Mucosa of descending colon (tissue), 3 donors: Measurements from ENCODE around the gene TMEM35B. TPM values are rescaled to one million over a fixed set of nuclear protein-coding genes. Genes with fewer than 3 reads are reported as not detected.

Experiments used
- ATAC-seq: fragments of 200-7000 bp; cut with Tn5 transposase; one replicate; pipeline ENCODE4 v1.9.1; 2020; ENCODE audit warnings: mild to moderate bottlenecking, moderate library complexity
- DNase-seq, 3 donors: peaks; one replicate each; pipeline ENCODE4 v3.0.0-alpha.2; 2020
- H3K36me3 ChIP-seq: fragments of 200-600 bp; one replicate; pipeline ENCODE4 v1.8.0; 2021; ENCODE audit warnings: low read depth, mild to moderate bottlenecking
- H3K4me1 ChIP-seq: fragments of 200-600 bp; one replicate; pipeline ENCODE4 v1.8.0; 2021; ENCODE audit warnings: low read depth, mild to moderate bottlenecking
- H3K4me3 ChIP-seq: fragments of 200-600 bp; one replicate; pipeline ENCODE4 v1.8.0; 2021; ENCODE audit warnings: mild to moderate bottlenecking
- H3K9me3 ChIP-seq: fragments of 200-600 bp; one replicate; pipeline ENCODE4 v1.8.0; 2021; ENCODE audit warnings: mild to moderate bottlenecking
- intact Hi-C, 2 donors: fragments of 100-400 bp; cut with DNase I in 1 of 2; cut with micrococcal nuclease in 1 of 2; formaldehyde crosslinking; loops; one replicate each; pipeline versions ENCODE4 v1.11.0 to v1.11.1; 2022; cut with DNase I, micrococcal nuclease
- long read RNA-seq, 2 donors: library from polyadenylated mRNA; unstranded; transcript quantifications; one replicate each; pipeline ENCODE4 v2.0.0, GENCODE V29; 2019 to 2021
- total RNA-seq, 3 donors: library from RNA; stranded (reverse); fragmentation: NEBNext Ultra II Directional in 2 of 3; extraction: Animal tissue kit (Norgen Biotek cat#: 25700) in 2 of 3; gene quantifications; one replicate each; pipeline versions ENCODE4 v1.2.1 to v1.2.4, GENCODE V29; 2021 to 2023
- TF ChIP-seq, protein P1 (sequence below): fragments of 200-600 bp; IDR thresholded peaks from one replicate; pipeline ENCODE4 v1.8.0; 2022; ENCODE audit warnings: antibody characterized with exemption, mild to moderate bottlenecking
- donor health status: DM: no; HTN: no; CAD: no; lungs with moderate emphysema.
- donor health status: DM: no; HTN: no; CAD: no.
- donor health status: DM: no; HTN: yes; CAD: no.

The TMEM35B gene
- total RNA-seq: 10 to 100 TPM; 17.9 to 18.4 (median 18.0) TPM
- long read RNA-seq, donor 1, transcript TMEM35B-201 (3 exons, 922 nt): major isoform, 20 of 20 reads
- long read RNA-seq, donor 1, partial matches to known transcripts: 0 of 20 reads
- long read RNA-seq, donor 1, other reads (novel, unspliced or antisense): 0 of 20 reads
- long read RNA-seq, donor 2, transcript TMEM35B-201 (3 exons, 922 nt): major isoform, 22 of 23 reads
- long read RNA-seq, donor 2, partial matches to known transcripts: 0 of 23 reads
- long read RNA-seq, donor 2, other reads (novel, unspliced or antisense): 1 of 23 reads

GRCh38 chr1:34984793-34985608 is at the start of gene TMEM35B:
Gene TMEM35B (minus strand): TSS chr1:34985347. CDS start chr1:34985305, 42 bp downstream.
- H3K4me1 ChIP-seq: peaks cover 19% of the 10 kb centered on the region
- intact Hi-C loops: no loop called here
- peak; percentile 95 for ATAC-seq

DNA sequence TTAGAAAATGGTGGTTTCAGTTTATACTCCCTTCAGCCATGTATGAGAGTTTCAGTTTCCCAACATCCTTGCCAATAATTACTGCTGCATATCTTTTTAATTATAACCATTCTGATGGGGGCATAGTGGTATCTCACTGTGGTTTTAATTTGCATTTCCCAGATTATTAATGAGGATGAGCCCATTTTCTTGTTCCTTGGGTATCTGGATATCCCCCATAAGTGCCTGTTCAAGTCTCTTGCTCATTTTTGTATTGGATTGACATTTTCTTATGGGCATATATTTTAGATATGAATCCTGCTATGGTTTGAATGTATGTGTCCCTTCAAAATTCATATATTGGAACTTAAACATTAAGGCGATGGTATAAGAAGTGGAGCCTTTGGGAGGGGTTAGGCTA is 48.2 kb upstream of the TMEM35B start:
- no peak for DNase-seq
- intact Hi-C loops: no loop called here
- no peaks in the 10 kb centered on the region for H3K36me3 ChIP-seq
- H3K4me3 ChIP-seq: no peak overlapping the region
- TF ChIP-seq, protein P1, sequence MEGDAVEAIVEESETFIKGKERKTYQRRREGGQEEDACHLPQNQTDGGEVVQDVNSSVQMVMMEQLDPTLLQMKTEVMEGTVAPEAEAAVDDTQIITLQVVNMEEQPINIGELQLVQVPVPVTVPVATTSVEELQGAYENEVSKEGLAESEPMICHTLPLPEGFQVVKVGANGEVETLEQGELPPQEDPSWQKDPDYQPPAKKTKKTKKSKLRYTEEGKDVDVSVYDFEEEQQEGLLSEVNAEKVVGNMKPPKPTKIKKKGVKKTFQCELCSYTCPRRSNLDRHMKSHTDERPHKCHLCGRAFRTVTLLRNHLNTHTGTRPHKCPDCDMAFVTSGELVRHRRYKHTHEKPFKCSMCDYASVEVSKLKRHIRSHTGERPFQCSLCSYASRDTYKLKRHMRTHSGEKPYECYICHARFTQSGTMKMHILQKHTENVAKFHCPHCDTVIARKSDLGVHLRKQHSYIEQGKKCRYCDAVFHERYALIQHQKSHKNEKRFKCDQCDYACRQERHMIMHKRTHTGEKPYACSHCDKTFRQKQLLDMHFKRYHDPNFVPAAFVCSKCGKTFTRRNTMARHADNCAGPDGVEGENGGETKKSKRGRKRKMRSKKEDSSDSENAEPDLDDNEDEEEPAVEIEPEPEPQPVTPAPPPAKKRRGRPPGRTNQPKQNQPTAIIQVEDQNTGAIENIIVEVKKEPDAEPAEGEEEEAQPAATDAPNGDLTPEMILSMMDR: no peak
- no peak for ATAC-seq
- H3K4me1 ChIP-seq: peaks cover 14% of the 10 kb centered on the region
- peaks cover 7% of the 10 kb centered on the region for H3K9me3 ChIP-seq

More at GRCh38 chr1:34984793-34985608, at the start of gene TMEM35B:
- no peaks in the 10 kb centered on the region for H3K9me3 ChIP-seq
- H3K4me3 ChIP-seq: peak within 1 kb of the TSS; percentile 88
- no peaks in the 10 kb centered on the region for H3K36me3 ChIP-seq
- peak; percentile 79 to 85 (median 83) for DNase-seq
- TF ChIP-seq, protein P1: no peak

GRCh38 chr1:35032384-35032739 is 47.2 kb upstream of the TMEM35B start:
- peaks cover 7% of the 10 kb centered on the region for H3K9me3 ChIP-seq
- ATAC-seq (no peak), DNase-seq (no peak)
- intact Hi-C loops: no loop called here
- H3K4me3 ChIP-seq: no peak overlapping the region
- H3K36me3 ChIP-seq: no peaks in the 10 kb centered on the region
- H3K4me1 ChIP-seq: peaks cover 14% of the 10 kb centered on the region
- TF ChIP-seq, protein P1: no peak

DNA sequence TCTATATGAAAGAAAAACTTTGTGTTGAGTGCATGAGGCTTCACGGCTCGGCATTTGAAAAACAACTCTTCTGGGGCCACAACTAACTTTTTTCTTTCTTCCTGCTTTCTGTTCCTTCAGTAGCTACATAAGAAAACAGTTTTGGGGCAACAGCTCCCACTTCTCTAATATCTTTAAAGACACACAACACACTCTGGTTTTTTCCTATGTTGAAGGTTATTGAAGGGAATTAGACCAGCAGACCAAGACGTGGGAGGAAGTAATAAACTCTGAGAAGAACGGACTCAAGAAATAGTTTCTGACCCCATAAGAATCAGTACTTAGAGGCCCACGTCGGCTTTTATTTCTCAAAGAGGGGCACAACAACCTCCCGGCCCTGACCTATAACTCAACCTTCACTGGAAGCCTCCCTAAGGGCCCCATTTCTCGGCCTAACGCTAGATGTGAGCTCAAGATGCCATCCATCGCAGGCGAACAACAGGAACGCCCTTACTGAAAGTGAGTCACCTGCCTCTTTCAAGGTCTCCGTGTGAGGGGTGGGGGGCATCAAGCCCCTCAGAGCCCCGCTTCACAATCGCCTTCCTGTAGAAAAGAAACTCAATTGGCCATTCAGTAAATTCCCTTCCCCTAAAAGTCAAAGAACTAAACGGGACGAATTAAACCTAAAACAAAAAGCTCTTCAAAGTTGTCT is 45.8 kb upstream of the TMEM35B start:
- peaks cover 14% of the 10 kb centered on the region for H3K4me1 ChIP-seq
- peak overlapping the region; percentile 67 for H3K4me3 ChIP-seq
- H3K9me3 ChIP-seq: peaks cover 7% of the 10 kb centered on the region
- no peaks in the 10 kb centered on the region for H3K36me3 ChIP-seq
- DNase-seq: peak in 2 of 3 donors; percentile 44 to 53
- intact Hi-C loops: no loop called here
- TF ChIP-seq, protein P1: no peak
- ATAC-seq: peak; percentile 55

DNA sequence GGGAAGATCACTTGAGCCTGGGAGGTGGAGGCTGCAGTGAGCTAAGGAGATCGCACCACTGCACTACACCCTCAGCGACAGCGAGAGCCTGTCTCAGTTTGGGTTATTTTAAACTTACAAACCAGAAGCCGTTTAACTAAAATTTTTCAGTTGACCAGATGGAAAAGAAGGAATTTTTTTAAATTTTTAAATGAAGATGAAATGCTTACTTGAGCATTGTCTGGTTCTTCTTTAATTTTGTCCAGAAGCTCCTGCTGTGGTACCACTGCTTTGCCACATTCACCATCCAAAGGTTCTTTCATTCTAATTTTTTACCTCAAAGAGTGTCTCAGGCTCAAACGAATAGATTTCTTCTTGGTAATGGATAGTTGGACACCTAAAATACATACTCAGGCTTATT is 45.2 kb upstream of the TMEM35B start:
- intact Hi-C loops: no loop called here
- peaks cover 14% of the 10 kb centered on the region for H3K4me1 ChIP-seq
- H3K4me3 ChIP-seq: no peak overlapping the region
- DNase-seq (no peak), ATAC-seq (no peak)
- TF ChIP-seq, protein P1: no peak
- no peaks in the 10 kb centered on the region for H3K36me3 ChIP-seq
- H3K9me3 ChIP-seq: peaks cover 7% of the 10 kb centered on the region
